Liver (tissue), 9 donors: ENCODE results near the gene CTNNA2. TPM values are rescaled to one million over a fixed set of nuclear protein-coding genes. Genes with fewer than 3 reads are reported as not detected.

Experiments used
- DNase-seq: peaks from one replicate; pipeline ENCODE4 v3.0.0-alpha.2; 2017; ENCODE audit warnings: low spot score
- H3K27ac ChIP-seq, 2 donors: one replicate each; pipeline ENCODE4 v1.7.0; 2013; ENCODE audit warnings: inconsistent platforms in 2 of 2, low read length in 2 of 2, control low read depth in 1 of 2, low read depth in 1 of 2, mild to moderate bottlenecking in 1 of 2
- H3K27me3 ChIP-seq, 4 donors: one replicate each; pipeline versions ENCODE4 v1.6.1 to v1.7.0; 2013; ENCODE audit warnings: low read length in 3 of 4, inconsistent platforms in 1 of 4, mild to moderate bottlenecking in 1 of 4, moderate library complexity in 1 of 4; ENCODE audit not compliant: control insufficient read depth in 4 of 4, insufficient read depth in 4 of 4
- H3K36me3 ChIP-seq, 4 donors: one replicate each; pipeline versions ENCODE4 v1.6.1 to v1.7.0; 2013; ENCODE audit warnings: low read length in 3 of 4, mild to moderate bottlenecking in 3 of 4, low read depth in 1 of 4, moderate library complexity in 1 of 4; ENCODE audit not compliant: control insufficient read depth in 4 of 4, insufficient read depth in 3 of 4
- H3K4me1 ChIP-seq, 4 donors: one replicate each; pipeline versions ENCODE4 v1.6.1 to v1.7.0; 2013; ENCODE audit warnings: low read length in 3 of 4, mild to moderate bottlenecking in 3 of 4, moderate library complexity in 1 of 4; ENCODE audit not compliant: control insufficient read depth in 4 of 4, insufficient read depth in 4 of 4
- H3K4me3 ChIP-seq, 3 donors: one replicate each; pipeline versions ENCODE4 v1.6.1 to v1.7.0; 2013; ENCODE audit warnings: low read length in 3 of 3, control low read depth in 1 of 3, low read depth in 1 of 3, mild to moderate bottlenecking in 1 of 3
- H3K9ac ChIP-seq, 2 donors: one replicate each; pipeline ENCODE4 v1.7.0; 2013; ENCODE audit warnings: low read length in 2 of 2, mild to moderate bottlenecking in 2 of 2, moderate library complexity in 2 of 2, control low read depth in 1 of 2, low read depth in 1 of 2
- H3K9me3 ChIP-seq, 4 donors: one replicate each; pipeline versions ENCODE4 v1.6.1 to v1.7.0; 2013; ENCODE audit warnings: low read length in 3 of 4; ENCODE audit not compliant: control insufficient read depth in 4 of 4
- EGR1 ChIP-seq, 2 donors: IDR thresholded peaks; 2 replicates each; pipeline ENCODE4 v1.6.1; 2016 to 2018; ENCODE audit warnings: antibody characterized with exemption in 2 of 2, low read depth in 2 of 2
- FOXA1 ChIP-seq: IDR thresholded peaks from 2 replicates; pipeline ENCODE4 v1.6.1; 2016; ENCODE audit warnings: antibody characterized with exemption
- FOXA2 ChIP-seq: IDR thresholded peaks from 2 replicates; pipeline ENCODE4 v1.6.1; 2016; ENCODE audit warnings: antibody characterized with exemption
- GABPA ChIP-seq, 2 donors: IDR thresholded peaks in 1 of 2; conservative IDR thresholded peaks in 1 of 2; 2 replicates each; pipeline ENCODE4 v1.6.1; 2016; ENCODE audit warnings: antibody characterized with exemption in 2 of 2, mild to moderate bottlenecking in 1 of 2, moderate library complexity in 1 of 2
- HNF4G ChIP-seq: IDR thresholded peaks from 2 replicates; pipeline ENCODE4 v1.6.1; 2016; ENCODE audit warnings: antibody characterized with exemption
- JUND ChIP-seq, 2 donors: IDR thresholded peaks; 2 replicates each; pipeline ENCODE4 v1.6.1; 2016; ENCODE audit warnings: antibody characterized with exemption in 2 of 2
- RAD21 ChIP-seq, 2 donors: IDR thresholded peaks; 2 replicates each; pipeline ENCODE4 v1.6.1; 2016; ENCODE audit warnings: antibody characterized with exemption in 2 of 2, mild to moderate bottlenecking in 2 of 2
- TAF1 ChIP-seq: conservative IDR thresholded peaks from 2 replicates; pipeline ENCODE4 v1.6.1; 2016; ENCODE audit warnings: antibody characterized with exemption, mild to moderate bottlenecking
- YY1 ChIP-seq: IDR thresholded peaks from 2 replicates; pipeline ENCODE4 v1.6.1; 2016; ENCODE audit warnings: antibody characterized with exemption, mild to moderate bottlenecking
- WGBS: extraction: QIAGEN DNeasy Blood & Tissue Kit; methylation state at CpG from one replicate; pipeline ENCODE4 v1.1.7; 2013; 5-methylcytosine and 5-hydroxymethylcytosine counted together
- polyA plus RNA-seq, 2 donors: library from polyadenylated mRNA; stranded (reverse) in 1 of 2; unstranded in 1 of 2; fragments of 200-250 nt in 1 of 2; fragments of >200 nt in 1 of 2; fragmentation: Nextera tagmentation in 1 of 2; extraction: Ambion mirVana in 1 of 2; gene quantifications; one replicate each; pipeline versions ENCODE4 v1.2.1 to v1.2.3, GENCODE V29; 2013 to 2015
- total RNA-seq, 2 donors: library from RNA; depleted of rRNA; stranded (reverse); fragments of >200 nt; gene quantifications; one replicate each; pipeline ENCODE4 v1.2.3, GENCODE V29; 2014
- TF ChIP-seq, protein P1 (sequence below): IDR thresholded peaks from 2 replicates; pipeline ENCODE4 v1.6.1; 2016; ENCODE audit warnings: antibody characterized with exemption, mild to moderate bottlenecking
- TF ChIP-seq, protein P2 (sequence below): IDR thresholded peaks from 2 replicates; pipeline ENCODE4 v1.6.1; 2016; ENCODE audit warnings: antibody characterized with exemption
- TF ChIP-seq, protein P3 (sequence below): IDR thresholded peaks from 2 replicates; pipeline ENCODE4 v1.6.1; 2016; ENCODE audit warnings: antibody characterized with exemption
- TF ChIP-seq, protein P4 (sequence below): fragments of 150-350 bp; IDR thresholded peaks from 2 replicates; pipeline ENCODE4 v1.5.1; 2017; ENCODE audit warnings: improper control_type of control experiment, low read depth, low read length; ENCODE audit not compliant: missing input control
- donor health status: healthy.
- donor health status: healthy.
- donor health status: healthy.
- donor health status: healthy.
- donor health status: healthy.

CTNNA2 gene
- total and polyA plus RNA-seq, 4 donors: 0.05 TPM; not detected in 3

DNA sequence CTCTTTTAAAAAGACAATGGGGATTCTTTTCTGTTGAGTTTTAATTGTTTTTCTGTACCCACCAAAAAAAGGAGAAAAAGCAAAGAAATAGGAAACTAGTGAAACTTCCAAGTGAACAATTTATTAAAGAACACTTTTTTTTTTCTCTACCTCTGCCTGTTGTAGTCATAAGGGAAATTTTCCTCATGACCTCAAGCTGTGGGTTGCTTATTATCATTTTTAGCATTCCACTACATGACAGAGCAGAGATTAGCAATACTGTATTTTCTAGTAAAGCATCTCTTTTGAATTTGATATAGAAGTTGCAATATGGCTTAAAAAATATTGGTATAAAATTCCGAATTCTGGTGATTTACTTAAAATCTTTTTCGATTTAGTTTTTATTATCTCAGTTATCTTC, 879.6 kb downstream of the CTNNA2 start:
- H3K4me1 ChIP-seq: no peaks in the 10 kb centered on the region
- 55% methylated on average over 2 of the region's 2 CpGs for WGBS
- H3K4me3 ChIP-seq: no peak overlapping the region
- no peaks in the 10 kb centered on the region for H3K36me3 ChIP-seq
- no peaks in the 10 kb centered on the region for H3K9me3 ChIP-seq
- no peak for DNase-seq
- no peak overlapping the region for H3K9ac ChIP-seq
- no peak overlapping the region for H3K27ac ChIP-seq
- H3K27me3 ChIP-seq: no peaks in the 10 kb centered on the region
- no peak for TF ChIP-seq JUND (IDR thresholded peaks at IDR 0.05)
- no peak for TF ChIP-seq YY1
- TF ChIP-seq EGR1 (IDR thresholded peaks at IDR 0.05; ENCODE audit: low read depth in 2 of 2): no peak
- TF ChIP-seq, protein P1, sequence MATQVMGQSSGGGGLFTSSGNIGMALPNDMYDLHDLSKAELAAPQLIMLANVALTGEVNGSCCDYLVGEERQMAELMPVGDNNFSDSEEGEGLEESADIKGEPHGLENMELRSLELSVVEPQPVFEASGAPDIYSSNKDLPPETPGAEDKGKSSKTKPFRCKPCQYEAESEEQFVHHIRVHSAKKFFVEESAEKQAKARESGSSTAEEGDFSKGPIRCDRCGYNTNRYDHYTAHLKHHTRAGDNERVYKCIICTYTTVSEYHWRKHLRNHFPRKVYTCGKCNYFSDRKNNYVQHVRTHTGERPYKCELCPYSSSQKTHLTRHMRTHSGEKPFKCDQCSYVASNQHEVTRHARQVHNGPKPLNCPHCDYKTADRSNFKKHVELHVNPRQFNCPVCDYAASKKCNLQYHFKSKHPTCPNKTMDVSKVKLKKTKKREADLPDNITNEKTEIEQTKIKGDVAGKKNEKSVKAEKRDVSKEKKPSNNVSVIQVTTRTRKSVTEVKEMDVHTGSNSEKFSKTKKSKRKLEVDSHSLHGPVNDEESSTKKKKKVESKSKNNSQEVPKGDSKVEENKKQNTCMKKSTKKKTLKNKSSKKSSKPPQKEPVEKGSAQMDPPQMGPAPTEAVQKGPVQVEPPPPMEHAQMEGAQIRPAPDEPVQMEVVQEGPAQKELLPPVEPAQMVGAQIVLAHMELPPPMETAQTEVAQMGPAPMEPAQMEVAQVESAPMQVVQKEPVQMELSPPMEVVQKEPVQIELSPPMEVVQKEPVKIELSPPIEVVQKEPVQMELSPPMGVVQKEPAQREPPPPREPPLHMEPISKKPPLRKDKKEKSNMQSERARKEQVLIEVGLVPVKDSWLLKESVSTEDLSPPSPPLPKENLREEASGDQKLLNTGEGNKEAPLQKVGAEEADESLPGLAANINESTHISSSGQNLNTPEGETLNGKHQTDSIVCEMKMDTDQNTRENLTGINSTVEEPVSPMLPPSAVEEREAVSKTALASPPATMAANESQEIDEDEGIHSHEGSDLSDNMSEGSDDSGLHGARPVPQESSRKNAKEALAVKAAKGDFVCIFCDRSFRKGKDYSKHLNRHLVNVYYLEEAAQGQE: no peak
- no peak for TF ChIP-seq TAF1
- TF ChIP-seq, protein P2, sequence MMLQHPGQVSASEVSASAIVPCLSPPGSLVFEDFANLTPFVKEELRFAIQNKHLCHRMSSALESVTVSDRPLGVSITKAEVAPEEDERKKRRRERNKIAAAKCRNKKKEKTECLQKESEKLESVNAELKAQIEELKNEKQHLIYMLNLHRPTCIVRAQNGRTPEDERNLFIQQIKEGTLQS: no peak
- TF ChIP-seq GABPA (IDR thresholded peaks at IDR 0.05 in 1 of 2, conservative IDR thresholded peaks at IDR 0.05 in 1 of 2): no peak
- no peak for TF ChIP-seq FOXA2
- TF ChIP-seq, protein P3, sequence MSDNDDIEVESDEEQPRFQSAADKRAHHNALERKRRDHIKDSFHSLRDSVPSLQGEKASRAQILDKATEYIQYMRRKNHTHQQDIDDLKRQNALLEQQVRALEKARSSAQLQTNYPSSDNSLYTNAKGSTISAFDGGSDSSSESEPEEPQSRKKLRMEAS: no peak

DNA sequence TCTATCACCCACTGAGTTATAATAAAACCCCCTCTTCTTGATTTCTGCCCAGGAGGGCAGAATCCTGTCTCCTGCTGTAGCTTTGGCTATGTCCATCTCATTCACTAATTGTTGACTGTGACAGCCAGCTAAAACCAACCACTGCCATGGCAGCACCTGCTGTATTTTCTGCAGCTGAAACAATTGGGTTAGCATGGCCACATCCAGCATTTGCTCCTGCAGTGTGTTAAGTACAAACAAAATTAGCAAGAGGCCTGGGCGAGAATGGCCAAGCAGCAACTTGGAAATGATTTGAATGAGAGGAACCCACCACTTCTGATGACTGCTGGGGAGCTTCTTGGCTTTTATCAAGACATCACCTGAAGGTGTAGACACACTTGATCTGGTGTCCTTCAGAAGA, 881.1 kb downstream of the CTNNA2 start:
- H3K27me3 ChIP-seq: no peaks in the 10 kb centered on the region
- H3K27ac ChIP-seq: no peak overlapping the region
- H3K9ac ChIP-seq: no peak overlapping the region
- no peak for DNase-seq
- H3K4me3 ChIP-seq: no peak overlapping the region
- H3K4me1 ChIP-seq: no peaks in the 10 kb centered on the region
- no peaks in the 10 kb centered on the region for H3K36me3 ChIP-seq
- 63% methylated on average over 1 of the region's 1 CpG for WGBS
- no peaks in the 10 kb centered on the region for H3K9me3 ChIP-seq
- TF ChIP-seq FOXA2: no peak
- no peak for TF ChIP-seq GABPA (IDR thresholded peaks at IDR 0.05 in 1 of 2, conservative IDR thresholded peaks at IDR 0.05 in 1 of 2)
- TF ChIP-seq, protein P4, sequence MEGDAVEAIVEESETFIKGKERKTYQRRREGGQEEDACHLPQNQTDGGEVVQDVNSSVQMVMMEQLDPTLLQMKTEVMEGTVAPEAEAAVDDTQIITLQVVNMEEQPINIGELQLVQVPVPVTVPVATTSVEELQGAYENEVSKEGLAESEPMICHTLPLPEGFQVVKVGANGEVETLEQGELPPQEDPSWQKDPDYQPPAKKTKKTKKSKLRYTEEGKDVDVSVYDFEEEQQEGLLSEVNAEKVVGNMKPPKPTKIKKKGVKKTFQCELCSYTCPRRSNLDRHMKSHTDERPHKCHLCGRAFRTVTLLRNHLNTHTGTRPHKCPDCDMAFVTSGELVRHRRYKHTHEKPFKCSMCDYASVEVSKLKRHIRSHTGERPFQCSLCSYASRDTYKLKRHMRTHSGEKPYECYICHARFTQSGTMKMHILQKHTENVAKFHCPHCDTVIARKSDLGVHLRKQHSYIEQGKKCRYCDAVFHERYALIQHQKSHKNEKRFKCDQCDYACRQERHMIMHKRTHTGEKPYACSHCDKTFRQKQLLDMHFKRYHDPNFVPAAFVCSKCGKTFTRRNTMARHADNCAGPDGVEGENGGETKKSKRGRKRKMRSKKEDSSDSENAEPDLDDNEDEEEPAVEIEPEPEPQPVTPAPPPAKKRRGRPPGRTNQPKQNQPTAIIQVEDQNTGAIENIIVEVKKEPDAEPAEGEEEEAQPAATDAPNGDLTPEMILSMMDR: no peak
- no peak for TF ChIP-seq JUND (IDR thresholded peaks at IDR 0.05)
- TF ChIP-seq TAF1: no peak

DNA sequence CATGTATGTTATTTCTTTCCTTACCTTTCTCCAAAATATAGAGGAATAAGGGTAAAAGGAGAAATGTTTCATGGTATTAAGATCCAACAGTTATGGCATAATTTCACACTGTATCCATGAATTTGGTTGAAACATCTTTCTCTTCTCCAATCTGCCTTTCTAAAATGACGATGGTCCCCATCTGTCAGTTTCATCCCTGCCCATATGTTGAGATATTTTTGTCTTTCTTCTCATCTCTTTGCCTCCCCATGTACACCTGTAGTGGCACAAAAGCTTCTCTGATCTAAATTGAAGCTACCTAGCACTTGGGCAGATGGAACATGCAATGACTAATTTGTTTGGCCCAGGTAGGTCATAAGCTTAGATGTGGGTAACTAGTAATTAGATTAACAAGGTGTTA, 882.4 kb downstream of the CTNNA2 start:
- WGBS: 75% methylated on average over 1 of the region's 1 CpG
- no peaks in the 10 kb centered on the region for H3K36me3 ChIP-seq
- H3K27ac ChIP-seq: no peak overlapping the region
- no peaks in the 10 kb centered on the region for H3K9me3 ChIP-seq
- H3K27me3 ChIP-seq: no peaks in the 10 kb centered on the region
- no peak overlapping the region for H3K9ac ChIP-seq
- DNase-seq: no peak
- no peaks in the 10 kb centered on the region for H3K4me1 ChIP-seq
- no peak overlapping the region for H3K4me3 ChIP-seq
- no peak for TF ChIP-seq GABPA (IDR thresholded peaks at IDR 0.05 in 1 of 2, conservative IDR thresholded peaks at IDR 0.05 in 1 of 2)
- TF ChIP-seq FOXA1: no peak
- no peak for TF ChIP-seq HNF4G
- TF ChIP-seq JUND (IDR thresholded peaks at IDR 0.05): no peak
- no peak for TF ChIP-seq RAD21 (IDR thresholded peaks at IDR 0.05)
- TF ChIP-seq, protein P4: no peak
- TF ChIP-seq, protein P2: no peak
